ENCODE data around the gene SURF6. TPM values are rescaled to one million over a fixed set of nuclear protein-coding genes. Genes with fewer than 3 reads are reported as not detected.

The SURF6 gene
- total and polyA plus RNA-seq, 2 of the 8 experiments (the other 6 are each of a cell fraction or from before 2014, with no cell fraction given), result 6.1 to 23.7 TPM

DNA sequence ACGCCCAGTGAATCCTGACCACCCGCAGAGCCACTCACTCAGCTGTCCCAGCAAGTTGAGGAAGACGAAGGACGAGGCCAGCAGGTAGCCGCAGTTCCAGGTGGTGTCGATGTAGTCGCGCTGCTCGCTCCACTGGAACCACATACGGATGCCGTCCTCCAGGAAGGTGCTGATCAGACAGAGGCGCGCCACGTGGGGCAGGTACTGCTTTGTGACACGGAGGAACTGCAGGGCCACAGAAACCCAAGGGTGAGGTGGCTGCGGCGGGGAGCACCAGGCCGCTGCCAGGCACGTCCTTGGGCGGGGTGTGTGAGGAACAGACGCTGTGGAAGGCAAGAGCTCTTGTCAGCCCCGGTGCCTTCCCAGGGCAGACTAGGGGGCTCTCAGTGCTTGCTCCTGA lies 31.2 kb upstream of the SURF6 start:
- Histone ChIP-seq H2BK20ac (ENCODE audit: low read length) (no peak overlapping the region), H2BK120ac (replicated peaks; ENCODE audit: low read depth, low read length) (no peak overlapping the region), H3K23ac (ENCODE audit: insufficient read length) (no peak overlapping the region), H2AK5ac (ENCODE audit: low read depth, low read length) (no peak overlapping the region), H3K56ac (replicated peaks; ENCODE audit: insufficient read length, low read depth, low read length) (no peak overlapping the region), H3K79me2 (ENCODE audit: control insufficient read depth in 1 of 2, insufficient read depth in 2 of 2, low read length in 2 of 2) (peaks cover 11 to 58% of the 10 kb centered on the region in 2 experiments; a peak in 3 of 4 replicates), H4K8ac (ENCODE audit: extremely low read depth, insufficient read depth, low read length) (no peak overlapping the region), H2AFZ (ENCODE audit: low read length) (no peak overlapping the region), H2BK15ac (ENCODE audit: low read length) (no peak overlapping the region), H3K4me3 (ENCODE audit: extremely low read depth in 1 of 4, insufficient read depth in 2 of 4, low read depth in 3 of 4, low read length in 4 of 4) (no peak overlapping the region), H3K9me3 (ENCODE audit: insufficient read depth in 2 of 2, low read depth in 1 of 2, low read length in 1 of 2) (no peaks in the 10 kb centered on the region), H4K91ac (replicated peaks; ENCODE audit: insufficient read length, low read length) (no peak overlapping the region), H3K4ac (replicated peaks; ENCODE audit: insufficient read length, low read depth, low read length) (no peak overlapping the region), H3K18ac (ENCODE audit: extremely low read depth, low read length) (no peak overlapping the region), H3K36me3 (ENCODE audit: control insufficient read depth in 2 of 4, insufficient read depth in 4 of 4, low read length in 3 of 4) (peaks cover 13 to 48% (median 40%) of the 10 kb centered on the region in 4 experiments), H3K23me2 (ENCODE audit: low read depth, low read length) (no peaks in the 10 kb centered on the region), H3K4me2 (ENCODE audit: insufficient read depth in 1 of 2, low read depth in 2 of 2, low read length in 2 of 2) (no peak overlapping the region), H3K79me1 (ENCODE audit: low read depth, low read length) (peaks cover 37% of the 10 kb centered on the region), H3K9ac (replicated peaks in 1 of 4; ENCODE audit: extremely low read depth in 1 of 4, low read depth in 3 of 4, low read length in 3 of 4) (no peak overlapping the region), H2BK5ac (ENCODE audit: low read depth, low read length) (no peak overlapping the region), H3K4me1 (replicated peaks in 1 of 4; ENCODE audit: control insufficient read depth in 3 of 4, insufficient read depth in 4 of 4, low read length in 3 of 4) (no peaks in the 10 kb centered on the region; a peak in 1 of 7 replicates), H4K5ac (ENCODE audit: insufficient read length, low read depth, low read length) (no peak overlapping the region), H3K27me3 (replicated peaks in 1 of 4; ENCODE audit: control insufficient read depth in 3 of 4, extremely low read depth in 1 of 4, insufficient read depth in 3 of 4, low read length in 3 of 4) (no peaks in the 10 kb centered on the region), H3K27ac (ENCODE audit: low read depth, low read length) (no peak overlapping the region), H2BK12ac (ENCODE audit: low read depth, low read length) (no peak overlapping the region), H4K20me1 (replicated peaks in 1 of 2; ENCODE audit: control insufficient read depth in 1 of 2, insufficient read depth in 2 of 2, low read length in 2 of 2) (peaks cover 43 to 59% of the 10 kb centered on the region in 2 experiments), H3K14ac (ENCODE audit: insufficient read length) (no peak overlapping the region)
- TF ChIP-seq TBP (IDR thresholded peaks at IDR 0.05; ENCODE audit: low read depth, low read length), result no peak
- DNase-seq (ENCODE audit: low read depth in 1 of 2, low spot score in 2 of 2) (no peak), FAIRE-seq (no peak)
- WGBS, 2 experiments (ENCODE audit: extremely low coverage in 1 of 2, insufficient coverage in 1 of 2, insufficient read length in 1 of 2, insufficient replicate concordance in 2 of 2, low coverage in 1 of 2, low lambda C conversion rate in 2 of 2, missing lambda C conversion rate in 1 of 2), result 96% methylated on average over 16 of the region's 22 CpGs; no CpG with 5 or more reads in 1 of the 2 experiments
- ChIA-PET CTCF (ENCODE audit: partially characterized antibody) (interaction anchor here (1.0 to 10.1 kb wide), 5 partner anchors 10 to 92 kb away, joined by 3 to 90 read pairs (median 3); partner anchors contain the start of genes SURF1 and SURF2), POLR2A (ENCODE audit: partially characterized antibody) (interaction anchor here (0.6 to 19.9 kb wide), 6 partner anchors 10 to 337 kb away, joined by 3 to 461 read pairs (median 3); partner anchors contain the start of genes GTF3C5, MED22, RPL7A and STKLD1)
